Skeletal muscle tissue (tissue), 4 donors: ENCODE measurements around the gene UXS1. TPM values are rescaled to one million over a fixed set of nuclear protein-coding genes. Genes with fewer than 3 reads are reported as not detected.

Experiments used
- H3K27ac ChIP-seq: one replicate; pipeline ENCODE4 v1.7.0; 2013; ENCODE audit warnings: mild to moderate bottlenecking, low read depth, low read length, inconsistent platforms
- H3K27me3 ChIP-seq, 3 donors: one replicate each; pipeline ENCODE4 v1.7.0; 2013; ENCODE audit warnings: low read length in 3 of 3; ENCODE audit not compliant: control insufficient read depth in 3 of 3, insufficient read depth in 3 of 3
- H3K36me3 ChIP-seq, 3 donors: one replicate each; pipeline ENCODE4 v1.7.0; 2013; ENCODE audit warnings: low read length in 3 of 3; ENCODE audit not compliant: control insufficient read depth in 3 of 3, insufficient read depth in 3 of 3
- H3K4me1 ChIP-seq, 3 donors: one replicate each; pipeline ENCODE4 v1.7.0; 2013; ENCODE audit warnings: low read length in 3 of 3, mild to moderate bottlenecking in 3 of 3; ENCODE audit not compliant: control insufficient read depth in 3 of 3, insufficient read depth in 3 of 3
- H3K4me3 ChIP-seq, 3 donors: one replicate each; pipeline ENCODE4 v1.7.0; 2013; ENCODE audit warnings: low read length in 3 of 3
- H3K9ac ChIP-seq, 3 donors: one replicate each; pipeline ENCODE4 v1.7.0; 2013; ENCODE audit warnings: low read length in 3 of 3, mild to moderate bottlenecking in 3 of 3, moderate library complexity in 2 of 3, low read depth in 1 of 3
- H3K9me3 ChIP-seq, 3 donors: one replicate each; pipeline ENCODE4 v1.7.0; 2013; ENCODE audit warnings: low read length in 3 of 3; ENCODE audit not compliant: control insufficient read depth in 3 of 3
- total RNA-seq: library from RNA; depleted of rRNA; stranded (reverse); fragments of >200 nt; gene quantifications from one replicate; pipeline ENCODE4 v1.2.3, GENCODE V29; 2014
- donor health status: Osteomylitis.

UXS1 gene
- total RNA-seq, 1 donor from 2014 or later = 17.7 TPM

GRCh38 chr2:106165029-106165428 is 29.1 kb downstream of the UXS1 start:
- no peaks in the 10 kb centered on the region for H3K36me3 ChIP-seq
- H3K9ac ChIP-seq = no peak overlapping the region
- H3K27me3 ChIP-seq = no peaks in the 10 kb centered on the region
- no peak overlapping the region for H3K4me3 ChIP-seq
- H3K4me1 ChIP-seq = peaks cover 7 to 10% (median 9%) of the 10 kb centered on the region in 3 donors
- H3K27ac ChIP-seq = no peak overlapping the region
- no peaks in the 10 kb centered on the region for H3K9me3 ChIP-seq

- no peak overlapping the region for H3K27ac ChIP-seq
- no peak overlapping the region for H3K4me3 ChIP-seq
- no peak overlapping the region for H3K9ac ChIP-seq
- peaks cover 7 to 10% (median 9%) of the 10 kb centered on the region in 3 donors for H3K4me1 ChIP-seq
- peaks cover 0 to 6% (median 3%) of the 10 kb centered on the region in 3 donors for H3K36me3 ChIP-seq
- H3K9me3 ChIP-seq = no peaks in the 10 kb centered on the region
- no peaks in the 10 kb centered on the region for H3K27me3 ChIP-seq
Measured at GRCh38 chr2:106163948-106164545, 30.1 kb downstream of the UXS1 start.

- Histone ChIP-seq H3K4me3 (no peak overlapping the region), H3K27me3 (no peaks in the 10 kb centered on the region), H3K4me1 (peaks cover 7 to 10% (median 9%) of the 10 kb centered on the region in 3 donors), H3K27ac (peak overlapping the region; percentile 79), H3K9ac (no peak overlapping the region), H3K36me3 (peaks cover 0 to 8% (median 6%) of the 10 kb centered on the region in 3 donors), H3K9me3 (no peaks in the 10 kb centered on the region)
Measured at GRCh38 chr2:106161938-106162820, 31.9 kb downstream of the UXS1 start.

- Histone ChIP-seq H3K9ac (peak overlapping the region; percentile 36 to 46 (median 43)), H3K27ac (peak overlapping the region; percentile 79), H3K4me3 (no peak overlapping the region), H3K9me3 (no peaks in the 10 kb centered on the region), H3K36me3 (peaks cover 0 to 8% (median 6%) of the 10 kb centered on the region in 3 donors), H3K4me1 (peaks cover 7 to 10% (median 9%) of the 10 kb centered on the region in 3 donors), H3K27me3 (no peaks in the 10 kb centered on the region)
Measured at GRCh38 chr2:106161341-106161740, 32.8 kb downstream of the UXS1 start.

- H3K9me3 ChIP-seq = no peaks in the 10 kb centered on the region
- H3K27me3 ChIP-seq = no peaks in the 10 kb centered on the region
- H3K4me1 ChIP-seq = peaks cover 7 to 10% (median 9%) of the 10 kb centered on the region in 3 donors
- peak overlapping the region; percentile 79 for H3K27ac ChIP-seq
- H3K36me3 ChIP-seq = peaks cover 0 to 8% (median 6%) of the 10 kb centered on the region in 3 donors
- no peak overlapping the region for H3K4me3 ChIP-seq
- peak overlapping the region; percentile 36 to 46 (median 43) for H3K9ac ChIP-seq
Measured at GRCh38 chr2:106160786-106161261, 33.3 kb downstream of the UXS1 start.

GRCh38 chr2:106159866-106160785 is 34.0 kb downstream of the UXS1 start:
- H3K27ac ChIP-seq = peak overlapping the region; percentile 79
- no peak overlapping the region for H3K4me3 ChIP-seq
- H3K36me3 ChIP-seq = peaks cover 0 to 11% (median 8%) of the 10 kb centered on the region in 3 donors

GRCh38 chr2:106158871-106159270 is 35.2 kb downstream of the UXS1 start:
- H3K27me3 ChIP-seq = no peaks in the 10 kb centered on the region
- peaks cover 7 to 10% (median 9%) of the 10 kb centered on the region in 3 donors for H3K4me1 ChIP-seq
- peaks cover 0 to 20% (median 12%) of the 10 kb centered on the region in 3 donors for H3K36me3 ChIP-seq
- peaks cover 0 to 2% (median 0%) of the 10 kb centered on the region in 3 donors for H3K9me3 ChIP-seq
- H3K27ac ChIP-seq = no peak overlapping the region
- no peak overlapping the region for H3K9ac ChIP-seq
- H3K4me3 ChIP-seq = no peak overlapping the region

More at GRCh38 chr2:106159866-106160785, 34.0 kb downstream of the UXS1 start:
- H3K9ac ChIP-seq = no peak overlapping the region
- H3K4me1 ChIP-seq = peaks cover 7 to 10% (median 9%) of the 10 kb centered on the region in 3 donors
- H3K27me3 ChIP-seq = no peaks in the 10 kb centered on the region
- no peaks in the 10 kb centered on the region for H3K9me3 ChIP-seq

- peaks cover 0 to 2% (median 0%) of the 10 kb centered on the region in 3 donors for H3K9me3 ChIP-seq
- no peaks in the 10 kb centered on the region for H3K27me3 ChIP-seq
- peaks cover 7 to 10% (median 9%) of the 10 kb centered on the region in 3 donors for H3K4me1 ChIP-seq
- H3K27ac ChIP-seq = no peak overlapping the region
- peaks cover 0 to 20% (median 12%) of the 10 kb centered on the region in 3 donors for H3K36me3 ChIP-seq
- no peak overlapping the region for H3K9ac ChIP-seq
- H3K4me3 ChIP-seq = no peak overlapping the region
Measured at GRCh38 chr2:106158131-106158530, 36.0 kb downstream of the UXS1 start.

- Histone ChIP-seq H3K9me3 (peaks cover 0 to 2% (median 0%) of the 10 kb centered on the region in 3 donors), H3K9ac (no peak overlapping the region), H3K36me3 (peaks cover 0 to 20% (median 12%) of the 10 kb centered on the region in 3 donors), H3K27ac (no peak overlapping the region), H3K4me3 (no peak overlapping the region), H3K4me1 (peaks cover 7 to 10% (median 9%) of the 10 kb centered on the region in 3 donors), H3K27me3 (no peaks in the 10 kb centered on the region)
Measured at GRCh38 chr2:106157416-106157815, 36.7 kb downstream of the UXS1 start.
